ENCODE measurements around the gene LBP.

Gene LBP

GRCh38 chr20:38317422-38317821, 28.9 kb upstream of the LBP start:
- Histone ChIP-seq H3K9ac (ENCODE audit: low read depth, low read length, poor library complexity) (no peak overlapping the region), H3K14ac (ENCODE audit: low read length) (no peak overlapping the region), H4K91ac (ENCODE audit: low read depth, low read length, poor library complexity) (no peak overlapping the region), H3K18ac (ENCODE audit: low read length) (no peak overlapping the region), H2BK12ac (ENCODE audit: low read length) (no peak overlapping the region), H2AFZ (ENCODE audit: low read length) (no peak overlapping the region), H3K23ac (ENCODE audit: low read depth, low read length, poor library complexity) (no peak overlapping the region), H3K79me1 (ENCODE audit: low read depth, low read length) (no peaks in the 10 kb centered on the region), H2BK15ac (ENCODE audit: low read length) (no peak overlapping the region), H3K4me2 (ENCODE audit: insufficient read depth, low read length, poor library complexity, severe bottlenecking) (no peak overlapping the region), H3K27me3 (ENCODE audit: control insufficient read depth in 3 of 3, insufficient read depth in 3 of 3, low read depth in 1 of 3, low read length in 3 of 3) (no peaks in the 10 kb centered on the region), H3K9me3 (replicated peaks in 1 of 2; ENCODE audit: control insufficient read depth in 2 of 2, insufficient read depth in 1 of 2, low read depth in 1 of 2, low read length in 2 of 2) (no peaks in the 10 kb centered on the region), H3K4me3 (ENCODE audit: low read length in 2 of 2) (no peak overlapping the region), H4K8ac (ENCODE audit: low read depth, low read length) (no peak overlapping the region), H3K4me1 (ENCODE audit: control insufficient read depth in 2 of 2, insufficient read depth in 1 of 2, low read depth in 1 of 2, low read length in 2 of 2) (no peaks in the 10 kb centered on the region), H3K4ac (ENCODE audit: low read length) (no peak overlapping the region), H2BK120ac (ENCODE audit: low read depth, low read length) (no peak overlapping the region), H2AK5ac (ENCODE audit: low read depth, low read length) (no peak overlapping the region), H3K27ac (replicated peaks; ENCODE audit: low read length) (no peak overlapping the region), H2BK5ac (ENCODE audit: low read length) (no peak overlapping the region), H3K36me3 (replicated peaks in 1 of 2; ENCODE audit: control insufficient read depth in 2 of 2, insufficient read depth in 2 of 2, low read length in 2 of 2) (no peaks in the 10 kb centered on the region)
- WGBS, 2 donors (ENCODE audit: extremely low coverage in 2 of 2, insufficient read length in 2 of 2, insufficient replicate concordance in 1 of 2) = no CpG with 5 or more reads among the region's 3 CpGs
- no peak for DNase-seq (ENCODE audit: low spot score)

- no peaks in the 10 kb centered on the region for H3K9me3 ChIP-seq (replicated peaks in 1 of 2; ENCODE audit: control insufficient read depth in 2 of 2, insufficient read depth in 1 of 2, low read depth in 1 of 2, low read length in 2 of 2)
- H2BK15ac ChIP-seq (ENCODE audit: low read length) = no peak overlapping the region
- H2AFZ ChIP-seq (ENCODE audit: low read length) = no peak overlapping the region
- H3K9ac ChIP-seq (ENCODE audit: low read depth, low read length, poor library complexity) = no peak overlapping the region
- no peak overlapping the region for H3K14ac ChIP-seq (ENCODE audit: low read length)
- H2AK5ac ChIP-seq (ENCODE audit: low read depth, low read length) = no peak overlapping the region
- H4K91ac ChIP-seq (ENCODE audit: low read depth, low read length, poor library complexity) = no peak overlapping the region
- no peak overlapping the region for H3K27ac ChIP-seq (replicated peaks; ENCODE audit: low read length)
- H3K23ac ChIP-seq (ENCODE audit: low read depth, low read length, poor library complexity) = no peak overlapping the region
- H3K79me1 ChIP-seq (ENCODE audit: low read depth, low read length) = no peaks in the 10 kb centered on the region
- peaks cover 0 to 3% (median 0%) of the 10 kb centered on the region in 3 experiments for H3K27me3 ChIP-seq (ENCODE audit: control insufficient read depth in 3 of 3, insufficient read depth in 3 of 3, low read depth in 1 of 3, low read length in 3 of 3)
- H3K4me3 ChIP-seq (ENCODE audit: low read length in 2 of 2) = no peak overlapping the region
- DNase-seq (ENCODE audit: low spot score) = no peak
- H2BK120ac ChIP-seq (ENCODE audit: low read depth, low read length) = no peak overlapping the region
- H3K18ac ChIP-seq (ENCODE audit: low read length) = no peak overlapping the region
- H2BK12ac ChIP-seq (ENCODE audit: low read length) = no peak overlapping the region
- WGBS, 2 donors (ENCODE audit: extremely low coverage in 2 of 2, insufficient read length in 2 of 2, insufficient replicate concordance in 1 of 2) = no CpG with 5 or more reads among the region's 6 CpGs
- H3K4me2 ChIP-seq (ENCODE audit: insufficient read depth, low read length, poor library complexity, severe bottlenecking) = no peak overlapping the region
- no peak overlapping the region for H2BK5ac ChIP-seq (ENCODE audit: low read length)
- H3K36me3 ChIP-seq (replicated peaks in 1 of 2; ENCODE audit: control insufficient read depth in 2 of 2, insufficient read depth in 2 of 2, low read length in 2 of 2) = no peaks in the 10 kb centered on the region
- H3K4ac ChIP-seq (ENCODE audit: low read length) = no peak overlapping the region
- no peak overlapping the region for H4K8ac ChIP-seq (ENCODE audit: low read depth, low read length)
- no peaks in the 10 kb centered on the region for H3K4me1 ChIP-seq (ENCODE audit: control insufficient read depth in 2 of 2, insufficient read depth in 1 of 2, low read depth in 1 of 2, low read length in 2 of 2)
Observed at GRCh38 chr20:38320221-38320620, 26.1 kb upstream of the LBP start.

GRCh38 chr20:38321959-38322598, 24.2 kb upstream of the LBP start:
- no peak overlapping the region for H3K27ac ChIP-seq (replicated peaks; ENCODE audit: low read length)
- H4K8ac ChIP-seq (ENCODE audit: low read depth, low read length) = no peak overlapping the region
- no peaks in the 10 kb centered on the region for H3K79me1 ChIP-seq (ENCODE audit: low read depth, low read length)
- no peaks in the 10 kb centered on the region for H3K9me3 ChIP-seq (replicated peaks in 1 of 2; ENCODE audit: control insufficient read depth in 2 of 2, insufficient read depth in 1 of 2, low read depth in 1 of 2, low read length in 2 of 2)
- H2BK5ac ChIP-seq (ENCODE audit: low read length) = no peak overlapping the region
- no peak overlapping the region for H3K18ac ChIP-seq (ENCODE audit: low read length)
- no CpG with 5 or more reads among the region's 5 CpGs for WGBS, 2 donors (ENCODE audit: extremely low coverage in 2 of 2, insufficient read length in 2 of 2, insufficient replicate concordance in 1 of 2)
- peaks cover 0 to 3% (median 0%) of the 10 kb centered on the region in 3 experiments for H3K27me3 ChIP-seq (ENCODE audit: control insufficient read depth in 3 of 3, insufficient read depth in 3 of 3, low read depth in 1 of 3, low read length in 3 of 3)
- no peak overlapping the region for H2BK15ac ChIP-seq (ENCODE audit: low read length)
- no peak overlapping the region for H2BK120ac ChIP-seq (ENCODE audit: low read depth, low read length)
- no peaks in the 10 kb centered on the region for H3K36me3 ChIP-seq (replicated peaks in 1 of 2; ENCODE audit: control insufficient read depth in 2 of 2, insufficient read depth in 2 of 2, low read length in 2 of 2)
- peak; percentile 36 for DNase-seq (ENCODE audit: low spot score)
- no peak overlapping the region for H2BK12ac ChIP-seq (ENCODE audit: low read length)
- no peak overlapping the region for H2AFZ ChIP-seq (ENCODE audit: low read length)
- H3K23ac ChIP-seq (ENCODE audit: low read depth, low read length, poor library complexity) = no peak overlapping the region
- H3K4me2 ChIP-seq (ENCODE audit: insufficient read depth, low read length, poor library complexity, severe bottlenecking) = no peak overlapping the region
- H3K4ac ChIP-seq (ENCODE audit: low read length) = no peak overlapping the region
- H3K4me1 ChIP-seq (ENCODE audit: control insufficient read depth in 2 of 2, insufficient read depth in 1 of 2, low read depth in 1 of 2, low read length in 2 of 2) = no peaks in the 10 kb centered on the region
- no peak overlapping the region for H2AK5ac ChIP-seq (ENCODE audit: low read depth, low read length)
- no peak overlapping the region for H3K9ac ChIP-seq (ENCODE audit: low read depth, low read length, poor library complexity)
- H3K14ac ChIP-seq (ENCODE audit: low read length) = no peak overlapping the region
- H3K4me3 ChIP-seq (ENCODE audit: low read length in 2 of 2) = no peak overlapping the region
- H4K91ac ChIP-seq (ENCODE audit: low read depth, low read length, poor library complexity) = no peak overlapping the region

GRCh38 chr20:38324159-38324558, 22.1 kb upstream of the LBP start:
- H2BK15ac ChIP-seq (ENCODE audit: low read length) = no peak overlapping the region
- no peak overlapping the region for H2BK5ac ChIP-seq (ENCODE audit: low read length)
- no peak overlapping the region for H2AK5ac ChIP-seq (ENCODE audit: low read depth, low read length)
- H3K4ac ChIP-seq (ENCODE audit: low read length) = no peak overlapping the region
- no peak overlapping the region for H3K9ac ChIP-seq (ENCODE audit: low read depth, low read length, poor library complexity)
- H3K36me3 ChIP-seq (replicated peaks in 1 of 2; ENCODE audit: control insufficient read depth in 2 of 2, insufficient read depth in 2 of 2, low read length in 2 of 2) = no peaks in the 10 kb centered on the region
- no peaks in the 10 kb centered on the region for H3K4me1 ChIP-seq (ENCODE audit: control insufficient read depth in 2 of 2, insufficient read depth in 1 of 2, low read depth in 1 of 2, low read length in 2 of 2)
- H2AFZ ChIP-seq (ENCODE audit: low read length) = no peak overlapping the region
- no peaks in the 10 kb centered on the region for H3K79me1 ChIP-seq (ENCODE audit: low read depth, low read length)
- no peak overlapping the region for H2BK120ac ChIP-seq (ENCODE audit: low read depth, low read length)
- H3K18ac ChIP-seq (ENCODE audit: low read length) = no peak overlapping the region
- no CpG with 5 or more reads among the region's 3 CpGs for WGBS, 2 donors (ENCODE audit: extremely low coverage in 2 of 2, insufficient read length in 2 of 2, insufficient replicate concordance in 1 of 2)
- H3K4me3 ChIP-seq (ENCODE audit: low read length in 2 of 2) = no peak overlapping the region
- no peaks in the 10 kb centered on the region for H3K9me3 ChIP-seq (replicated peaks in 1 of 2; ENCODE audit: control insufficient read depth in 2 of 2, insufficient read depth in 1 of 2, low read depth in 1 of 2, low read length in 2 of 2)
- H2BK12ac ChIP-seq (ENCODE audit: low read length) = no peak overlapping the region
- H3K14ac ChIP-seq (ENCODE audit: low read length) = no peak overlapping the region
- no peak overlapping the region for H3K4me2 ChIP-seq (ENCODE audit: insufficient read depth, low read length, poor library complexity, severe bottlenecking)
- H4K8ac ChIP-seq (ENCODE audit: low read depth, low read length) = no peak overlapping the region
- no peak overlapping the region for H3K27ac ChIP-seq (replicated peaks; ENCODE audit: low read length)
- peaks cover 0 to 3% (median 0%) of the 10 kb centered on the region in 3 experiments for H3K27me3 ChIP-seq (ENCODE audit: control insufficient read depth in 3 of 3, insufficient read depth in 3 of 3, low read depth in 1 of 3, low read length in 3 of 3)
- no peak overlapping the region for H4K91ac ChIP-seq (ENCODE audit: low read depth, low read length, poor library complexity)
- H3K23ac ChIP-seq (ENCODE audit: low read depth, low read length, poor library complexity) = no peak overlapping the region
- DNase-seq (ENCODE audit: low spot score) = no peak
